H1 (cell line): ENCODE results near the gene FAT2. TPM values are rescaled to one million over a fixed set of nuclear protein-coding genes. Genes with fewer than 3 reads are reported as not detected.

Source experiments
- CTCF ChIA-PET: fragments of 300-600 bp; sonication (Branson Sonifier 250); formaldehyde crosslinking; loops from one replicate; lab custom pipeline; 2021; ENCODE audit not compliant: partially characterized antibody; lab: Charles Lee
- POLR2A ChIA-PET: fragments of 300-600 bp; sonication (Branson Sonifier 250); formaldehyde crosslinking; loops from one replicate; lab custom pipeline; 2021; ENCODE audit warnings: inconsistent platforms; ENCODE audit not compliant: partially characterized antibody; lab: Charles Lee
- DNase-seq, 2 experiments: peaks; one replicate each; pipeline versions ENCODE4 v3.0.0 to v3.0.0-alpha.2; 2010 to 2022; ENCODE audit warnings: low spot score in 2 of 2, low read depth in 1 of 2, mixed read lengths in 1 of 2
- FAIRE-seq: peaks from 2 replicates; lab custom pipeline; 2011; peaks lifted over from hg19 to GRCh38; lab: Jason Lieb, UNC
- H2AFZ ChIP-seq: 2 replicates; pipeline ENCODE4 v1.8.1; 2012; ENCODE audit warnings: low read length, inconsistent platforms
- H2AK5ac ChIP-seq: 2 replicates; pipeline ENCODE4 v1.6.1; 2013; ENCODE audit warnings: low read depth, low read length
- H2BK120ac ChIP-seq: replicated peaks from 2 replicates; pipeline ENCODE3; 2013; ENCODE audit warnings: low read depth, low read length, inconsistent platforms
- H2BK12ac ChIP-seq: 2 replicates; pipeline ENCODE4 v1.6.1; 2013; ENCODE audit warnings: low read depth, low read length
- H2BK15ac ChIP-seq: 2 replicates; pipeline ENCODE4 v1.6.1; 2013; ENCODE audit warnings: low read length
- H2BK20ac ChIP-seq: 2 replicates; pipeline ENCODE4 v1.6.1; 2013; ENCODE audit warnings: low read length
- H2BK5ac ChIP-seq: 2 replicates; pipeline ENCODE4 v1.6.1; 2013; ENCODE audit warnings: low read depth, low read length
- H3K14ac ChIP-seq: 2 replicates; pipeline ENCODE4 v1.6.1; 2013; ENCODE audit warnings: inconsistent platforms; ENCODE audit not compliant: insufficient read length
- H3K18ac ChIP-seq: 2 replicates; pipeline ENCODE4 v1.6.1; 2013; ENCODE audit warnings: low read length; ENCODE audit errors: extremely low read depth
- H3K23ac ChIP-seq: 2 replicates; pipeline ENCODE4 v1.6.1; 2013; ENCODE audit warnings: inconsistent platforms; ENCODE audit not compliant: insufficient read length
- H3K23me2 ChIP-seq: 2 replicates; pipeline ENCODE4 v1.6.1; 2013; ENCODE audit warnings: low read depth, low read length
- H3K27ac ChIP-seq: 2 replicates; pipeline ENCODE4 v1.6.1; 2011; ENCODE audit warnings: low read depth, low read length, inconsistent platforms
- H3K27me3 ChIP-seq, 4 experiments: replicated peaks in 1 of 4; 1 replicate in 1 of 4; 2 replicates in 3 of 4; pipeline versions ENCODE4 v1.6.1 to v1.8.1; 2011 to 2013; ENCODE audit warnings: low read length in 3 of 4, mild to moderate bottlenecking in 3 of 4, inconsistent platforms in 2 of 4, mixed read lengths in 2 of 4, moderate library complexity in 1 of 4; ENCODE audit not compliant: control insufficient read depth in 3 of 4, insufficient read depth in 3 of 4; ENCODE audit errors: extremely low read depth in 1 of 4
- H3K36me3 ChIP-seq, 4 experiments: 2 replicates each; pipeline versions ENCODE4 v1.6.1 to v1.8.1; 2011 to 2013; ENCODE audit warnings: mild to moderate bottlenecking in 4 of 4, low read length in 3 of 4, moderate library complexity in 2 of 4, control low read depth in 1 of 4, inconsistent platforms in 1 of 4; ENCODE audit not compliant: insufficient read depth in 4 of 4, control insufficient read depth in 2 of 4
- H3K4ac ChIP-seq: replicated peaks from 2 replicates; pipeline ENCODE3; 2013; ENCODE audit warnings: low read length, low read depth, mixed read lengths, inconsistent platforms; ENCODE audit not compliant: insufficient read length
- H3K4me1 ChIP-seq, 4 experiments: replicated peaks in 1 of 4; 1 replicate in 1 of 4; 2 replicates in 3 of 4; pipeline versions ENCODE4 v1.6.1 to v1.8.1; 2011 to 2013; ENCODE audit warnings: low read length in 3 of 4, inconsistent platforms in 2 of 4, mixed read lengths in 1 of 4; ENCODE audit not compliant: insufficient read depth in 4 of 4, control insufficient read depth in 3 of 4
- H3K4me2 ChIP-seq, 2 experiments: 2 replicates each; pipeline versions ENCODE4 v1.6.1 to v1.8.1; 2011 to 2013; ENCODE audit warnings: low read depth in 2 of 2, low read length in 2 of 2, control low read depth in 1 of 2, inconsistent platforms in 1 of 2, mild to moderate bottlenecking in 1 of 2; ENCODE audit not compliant: insufficient read depth in 1 of 2
- H3K4me3 ChIP-seq, 4 experiments: fragments of 200-600, 300-600 bp in 1 of 4; sonication (generic), shearing (Covaris generic), sonication (Bioruptor Twin) in 1 of 4; 2 replicates each; pipeline versions ENCODE4 v1.5.1 to v1.8.1; 2011 to 2016; ENCODE audit warnings: low read length in 4 of 4, low read depth in 3 of 4, control low read depth in 2 of 4, inconsistent platforms in 2 of 4, mild to moderate bottlenecking in 2 of 4, mixed read lengths in 1 of 4, moderate library complexity in 1 of 4; ENCODE audit not compliant: insufficient read depth in 2 of 4; ENCODE audit errors: extremely low read depth in 1 of 4
- H3K56ac ChIP-seq: replicated peaks from 2 replicates; pipeline ENCODE3; 2013; ENCODE audit warnings: low read depth, mild to moderate bottlenecking, mixed read lengths, low read length, inconsistent platforms; ENCODE audit not compliant: insufficient read length
- H3K79me1 ChIP-seq: 2 replicates; pipeline ENCODE4 v1.6.1; 2013; ENCODE audit warnings: low read depth, low read length, control low read depth
- H3K79me2 ChIP-seq, 2 experiments: 2 replicates each; pipeline versions ENCODE4 v1.6.1 to v1.8.1; 2012 to 2013; ENCODE audit warnings: low read length in 2 of 2, mild to moderate bottlenecking in 2 of 2, inconsistent platforms in 1 of 2; ENCODE audit not compliant: insufficient read depth in 2 of 2, control insufficient read depth in 1 of 2
- H3K9ac ChIP-seq, 4 experiments: replicated peaks in 1 of 4; 1 replicate in 1 of 4; 2 replicates in 3 of 4; pipeline versions ENCODE4 v1.6.1 to v1.8.1; 2011 to 2013; ENCODE audit warnings: low read depth in 3 of 4, low read length in 3 of 4, control low read depth in 2 of 4, mild to moderate bottlenecking in 2 of 4, moderate library complexity in 2 of 4, inconsistent platforms in 1 of 4; ENCODE audit errors: extremely low read depth in 1 of 4
- H3K9me3 ChIP-seq, 2 experiments: 2 replicates each; pipeline versions ENCODE4 v1.6.1 to v1.8.1; 2012 to 2013; ENCODE audit warnings: mild to moderate bottlenecking in 2 of 2, moderate library complexity in 2 of 2, control low read depth in 1 of 2, inconsistent platforms in 1 of 2, low read depth in 1 of 2, low read length in 1 of 2, mixed read lengths in 1 of 2; ENCODE audit not compliant: insufficient read depth in 2 of 2
- H4K20me1 ChIP-seq, 2 experiments: replicated peaks in 1 of 2; 2 replicates each; pipeline versions ENCODE3 to v1.8.1; 2011 to 2013; ENCODE audit warnings: inconsistent platforms in 2 of 2, low read length in 2 of 2, mild to moderate bottlenecking in 1 of 2; ENCODE audit not compliant: insufficient read depth in 2 of 2, control insufficient read depth in 1 of 2
- H4K5ac ChIP-seq: 2 replicates; pipeline ENCODE4 v1.6.1; 2013; ENCODE audit warnings: low read length, low read depth, mixed read lengths, inconsistent platforms; ENCODE audit not compliant: insufficient read length
- H4K8ac ChIP-seq: 2 replicates; pipeline ENCODE4 v1.8.0; 2013; ENCODE audit warnings: mild to moderate bottlenecking, moderate library complexity, low read length, inconsistent platforms; ENCODE audit not compliant: insufficient read depth; ENCODE audit errors: extremely low read depth
- H4K91ac ChIP-seq: replicated peaks from 2 replicates; pipeline ENCODE3; 2013; ENCODE audit warnings: low read length, mixed read lengths, inconsistent platforms; ENCODE audit not compliant: insufficient read length
- BRCA1 ChIP-seq: IDR thresholded peaks from 2 replicates; pipeline ENCODE4 v1.6.1; 2012; ENCODE audit warnings: low read depth, low read length, improper control_type of control experiment
- CHD1 ChIP-seq: IDR thresholded peaks from 2 replicates; pipeline ENCODE4 v1.6.1; 2012; ENCODE audit warnings: low read depth, low read length, improper control_type of control experiment
- EP300 ChIP-seq, 2 experiments: IDR thresholded peaks; 1 replicate in 1 of 2; 2 replicates in 1 of 2; pipeline ENCODE4 v1.6.1; 2011 to 2012; ENCODE audit warnings: low read depth in 2 of 2, low read length in 2 of 2, mild to moderate bottlenecking in 2 of 2, borderline replicate concordance in 1 of 2, inconsistent platforms in 1 of 2, moderate library complexity in 1 of 2
- EZH2 ChIP-seq: fragments of 200-600 bp; sonication (generic); IDR thresholded peaks from 2 replicates; pipeline ENCODE4 v1.7.1; 2012; ENCODE audit warnings: low read depth, mild to moderate bottlenecking, moderate library complexity, low read length, inconsistent platforms; ENCODE audit not compliant: severe bottlenecking
- GABPA ChIP-seq: IDR thresholded peaks from 2 replicates; pipeline ENCODE4 v1.6.1; 2011; ENCODE audit warnings: mild to moderate bottlenecking, low read length, moderate library complexity, borderline replicate concordance; ENCODE audit not compliant: insufficient read depth
- KDM1A ChIP-seq: fragments of 200-600, 300-600 bp; sonication (generic); IDR thresholded peaks from 2 replicates; pipeline ENCODE4 v1.7.1; 2016; ENCODE audit warnings: mild to moderate bottlenecking, low read length, borderline replicate concordance
- RAD21 ChIP-seq, 2 experiments: IDR thresholded peaks in 1 of 2; conservative IDR thresholded peaks in 1 of 2; 2 replicates each; pipeline ENCODE4 v1.6.1; 2011; ENCODE audit warnings: low read depth in 2 of 2, low read length in 2 of 2, improper control_type of control experiment in 1 of 2, inconsistent platforms in 1 of 2, mild to moderate bottlenecking in 1 of 2, moderate library complexity in 1 of 2
- RFX5 ChIP-seq: IDR thresholded peaks from 2 replicates; pipeline ENCODE4 v1.6.1; 2011; ENCODE audit warnings: low read depth, low read length, improper control_type of control experiment, borderline replicate concordance
- SAP30 ChIP-seq: fragments of 300-600 bp; sonication (generic); IDR thresholded peaks from 2 replicates; pipeline ENCODE4 v1.7.1; 2012; ENCODE audit warnings: low read length, moderate library complexity, mild to moderate bottlenecking, inconsistent platforms; ENCODE audit not compliant: insufficient read depth, insufficient replicate concordance
- SRF ChIP-seq: IDR thresholded peaks from 2 replicates; pipeline ENCODE4 v1.6.1; 2011; ENCODE audit warnings: mild to moderate bottlenecking, low read depth, low read length, moderate library complexity
- TEAD4 ChIP-seq: IDR thresholded peaks from 2 replicates; pipeline ENCODE4 v1.6.1; 2012; ENCODE audit warnings: low read depth, low read length, inconsistent platforms, mixed read lengths
- YY1 ChIP-seq: IDR thresholded peaks from 2 replicates; pipeline ENCODE4 v1.6.1; 2011; ENCODE audit warnings: low read depth, mild to moderate bottlenecking, low read length
- ZNF274 ChIP-seq: IDR thresholded peaks from 2 replicates; pipeline ENCODE4 v1.7.0; 2012; ENCODE audit warnings: low read length, borderline replicate concordance; ENCODE audit errors: extremely low read depth
- WGBS, 2 experiments: shearing (Covaris generic) in 1 of 2; methylation state at CpG; one replicate each; pipeline versions ENCODE4 v1.1.6 to v1.1.7; 2013 to 2015; ENCODE audit warnings: low lambda C conversion rate in 2 of 2, mixed read lengths in 2 of 2, inconsistent platforms in 1 of 2, low coverage in 1 of 2, missing lambda C conversion rate in 1 of 2; ENCODE audit not compliant: insufficient replicate concordance in 2 of 2, insufficient coverage in 1 of 2, insufficient read length in 1 of 2; ENCODE audit errors: extremely low coverage in 1 of 2, missing lambda C conversion rate in 1 of 2; 5-methylcytosine and 5-hydroxymethylcytosine counted together
- polyA plus RNA-seq, 7 experiments: library from polyadenylated mRNA; depleted of rRNA in 3 of 7; stranded (reverse) in 5 of 7; unstranded in 2 of 7; fragments of >200 nt in 5 of 7; fragments of 200-250 nt in 2 of 7; gene quantifications; 1 replicate in 5 of 7; 2 replicates in 1 of 7; 4 replicates in 1 of 7; pipeline versions ENCODE4 v1.2.1 to v1.2.3, GENCODE V29; 2011 to 2013; ENCODE audit warnings: missing spikeins in 2 of 7, mixed read lengths in 2 of 7
- total RNA-seq: library from RNA; stranded (reverse); fragmentation: NEBNext Ultra II Directional; extraction: Animal tissue kit (Norgen Biotek cat#: 25700); gene quantifications from 2 replicates; pipeline ENCODE4 v1.2.1, GENCODE V29; 2021

The FAT2 gene
- total and polyA plus RNA-seq, 2 of the 8 experiments (the other 6 are each of a cell fraction or from before 2014, with no cell fraction given), result 0.12 to 0.30 TPM

DNA sequence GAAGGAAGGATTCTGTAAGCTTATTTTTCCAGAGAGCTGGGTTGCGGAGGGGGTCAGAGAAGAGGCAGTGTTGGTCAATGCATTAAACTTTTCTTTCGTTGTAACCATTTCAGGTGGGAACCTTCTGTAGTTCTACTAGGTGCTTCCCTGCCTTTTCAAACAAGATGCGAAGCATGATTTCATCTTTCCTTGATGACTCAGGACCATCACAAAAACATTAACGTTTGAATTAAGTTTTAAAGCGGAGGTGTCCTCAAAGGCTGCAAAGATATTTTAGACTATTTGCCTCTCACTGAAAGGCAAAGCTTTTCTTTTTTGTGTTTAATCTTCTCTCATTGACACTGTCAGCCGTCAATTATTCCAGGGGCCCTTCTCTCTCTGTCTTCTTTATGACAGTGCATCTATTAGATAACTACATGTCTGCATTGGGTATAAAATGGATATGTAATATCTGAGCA, 26.3 kb upstream of the FAT2 start:
- TF ChIP-seq YY1, result no peak
- TF ChIP-seq SRF, result no peak
- TF ChIP-seq GABPA, result no peak
- no peak for TF ChIP-seq BRCA1
- TF ChIP-seq CHD1, result no peak
- TF ChIP-seq EZH2, result no peak
- no peak for TF ChIP-seq RFX5
- no peak for TF ChIP-seq TEAD4
- TF ChIP-seq SAP30, result no peak
- no peak for TF ChIP-seq RAD21 (IDR thresholded peaks at IDR 0.05 in 1 of 2, conservative IDR thresholded peaks at IDR 0.05 in 1 of 2; ENCODE audit: low read depth in 2 of 2, low read length in 2 of 2)
- no peak for TF ChIP-seq KDM1A
- no peak for TF ChIP-seq ZNF274
- TF ChIP-seq EP300 (IDR thresholded peaks at IDR 0.05; ENCODE audit: borderline replicate concordance in 1 of 2, low read depth in 2 of 2, low read length in 2 of 2), result no peak
- no peak overlapping the region for H2BK5ac ChIP-seq
- no peak overlapping the region for H3K27ac ChIP-seq
- no peak overlapping the region for H4K5ac ChIP-seq
- no peaks in the 10 kb centered on the region for H3K36me3 ChIP-seq
- H2BK15ac ChIP-seq, result no peak overlapping the region
- no peak overlapping the region for H2BK12ac ChIP-seq
- H3K4me2 ChIP-seq, result no peak overlapping the region
- H3K79me2 ChIP-seq, result no peaks in the 10 kb centered on the region
- no peaks in the 10 kb centered on the region for H3K79me1 ChIP-seq
- ChIA-PET CTCF (interaction anchor here (0.7 to 4.0 kb wide), 7 partner anchors 9 to 491 kb away, joined by 3 to 28 read pairs (median 6); no protein-coding TSS in a partner anchor), POLR2A (interaction anchor here (0.6 kb wide), 1 partner anchor 25 kb away, joined by 3 read pairs; no protein-coding TSS in a partner anchor)
- H3K4ac ChIP-seq, result no peak overlapping the region
- no peak for DNase-seq
- 84% methylated on average over 6 of the region's 6 CpGs; no CpG with 5 or more reads in 1 of the 2 experiments for WGBS, 2 experiments
- H3K27me3 ChIP-seq, result no peaks in the 10 kb centered on the region
- no peak overlapping the region for H3K4me3 ChIP-seq
- H3K9ac ChIP-seq, result no peak overlapping the region
- H4K91ac ChIP-seq, result no peak overlapping the region
- no peak for FAIRE-seq
- no peak overlapping the region for H2AFZ ChIP-seq
- H2BK20ac ChIP-seq, result no peak overlapping the region
- no peak overlapping the region for H4K8ac ChIP-seq
- no peaks in the 10 kb centered on the region for H3K9me3 ChIP-seq
- H3K56ac ChIP-seq, result no peak overlapping the region
- H3K23me2 ChIP-seq, result peaks cover 5% of the 10 kb centered on the region; the same call in 1 of the 2 replicates
- H3K4me1 ChIP-seq, result peaks cover 4 to 10% (median 9%) of the 10 kb centered on the region in 4 experiments
- H3K18ac ChIP-seq, result no peak overlapping the region
- no peak overlapping the region for H2AK5ac ChIP-seq
- H3K14ac ChIP-seq, result no peak overlapping the region
- H3K23ac ChIP-seq, result no peak overlapping the region
- H4K20me1 ChIP-seq, result peaks cover 0 to 3% of the 10 kb centered on the region in 2 experiments
- no peak overlapping the region for H2BK120ac ChIP-seq
